MV-4-11 (cell line): ENCODE data around the gene FAM78B.

Experiments used
- DNase-seq: peaks from one replicate; lab custom pipeline; 2025; lab: John Stamatoyannopoulos, UW

Gene FAM78B

GRCh38 chr1:166164646-166164994 lies 2.2 kb downstream of the FAM78B start:
- DNase-seq = no peak

- DNase-seq = no peak
Measured at GRCh38 chr1:166159656-166160055, 7.1 kb downstream of the FAM78B start.

- DNase-seq = no peak
Measured at GRCh38 chr1:166156674-166157073, 10.1 kb downstream of the FAM78B start.

- no peak for DNase-seq
Measured at GRCh38 chr1:166155108-166155507, 11.7 kb downstream of the FAM78B start.

GRCh38 chr1:166153525-166154314 lies 13.1 kb downstream of the FAM78B start:
- no peak for DNase-seq

GRCh38 chr1:166152978-166153377 lies 13.8 kb downstream of the FAM78B start:
- DNase-seq = no peak

DNA sequence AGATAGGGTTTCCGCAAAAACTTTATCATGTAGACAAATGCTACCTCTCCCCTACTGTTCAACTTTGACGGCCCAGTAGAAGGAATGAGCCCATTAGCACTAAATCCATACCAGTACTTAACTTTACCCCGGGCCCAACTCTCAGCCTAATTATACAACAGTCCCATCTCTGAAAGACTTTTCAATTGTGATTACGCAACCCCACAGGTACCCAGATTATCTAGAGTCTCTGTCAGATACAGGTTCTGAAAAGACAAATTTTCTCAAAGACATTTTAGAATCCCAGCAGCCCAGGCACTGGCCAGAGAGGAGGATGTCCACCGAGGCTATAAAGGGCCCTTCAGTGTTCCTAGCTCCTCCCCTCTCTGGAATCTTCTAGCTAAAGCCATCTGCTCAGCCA lies 15.0 kb downstream of the FAM78B start:
- DNase-seq = no peak

GRCh38 chr1:166145499-166145898 lies 21.3 kb downstream of the FAM78B start:
- no peak for DNase-seq

- DNase-seq = no peak
Measured at GRCh38 chr1:166141969-166142368, 24.8 kb downstream of the FAM78B start.

GRCh38 chr1:166140251-166140650 lies 26.6 kb downstream of the FAM78B start:
- no peak for DNase-seq

GRCh38 chr1:166139735-166140134 lies 27.1 kb downstream of the FAM78B start:
- DNase-seq = no peak

- DNase-seq = no peak
Measured at GRCh38 chr1:166136699-166137401, 30.0 kb downstream of the FAM78B start.

GRCh38 chr1:166136222-166136621 lies 30.6 kb downstream of the FAM78B start:
- no peak for DNase-seq

- DNase-seq = no peak
Measured at GRCh38 chr1:166133857-166134256, 32.9 kb downstream of the FAM78B start.

DNA sequence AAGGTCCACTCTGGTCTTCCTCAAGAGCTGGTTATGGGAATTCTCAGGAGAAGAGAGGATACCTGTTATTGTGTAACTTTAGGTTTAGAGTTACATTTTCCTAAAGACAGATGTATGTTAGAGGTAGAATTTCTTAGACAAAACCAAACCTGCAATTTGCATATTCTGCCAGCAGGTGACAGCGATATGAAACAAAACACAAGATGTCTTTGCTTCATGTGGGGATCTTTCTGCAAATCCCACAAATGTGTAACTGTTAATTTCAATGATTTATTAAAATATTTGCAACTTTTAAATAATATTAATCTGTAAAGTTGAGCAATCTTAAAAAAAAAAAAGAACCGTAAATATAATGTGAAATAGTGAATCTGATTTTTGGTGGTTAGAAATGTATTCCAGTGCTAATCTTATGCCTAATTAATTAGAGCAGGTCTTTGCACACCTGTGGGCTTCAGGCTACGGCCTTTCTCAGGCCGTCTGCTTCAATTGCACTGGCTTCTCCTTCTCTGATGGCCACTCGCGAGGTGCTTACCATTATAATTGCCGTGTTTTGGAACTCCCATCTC lies 33.4 kb downstream of the FAM78B start:
- peak; percentile 14 for DNase-seq

GRCh38 chr1:166132496-166132895 lies 34.3 kb downstream of the FAM78B start:
- no peak for DNase-seq

DNA sequence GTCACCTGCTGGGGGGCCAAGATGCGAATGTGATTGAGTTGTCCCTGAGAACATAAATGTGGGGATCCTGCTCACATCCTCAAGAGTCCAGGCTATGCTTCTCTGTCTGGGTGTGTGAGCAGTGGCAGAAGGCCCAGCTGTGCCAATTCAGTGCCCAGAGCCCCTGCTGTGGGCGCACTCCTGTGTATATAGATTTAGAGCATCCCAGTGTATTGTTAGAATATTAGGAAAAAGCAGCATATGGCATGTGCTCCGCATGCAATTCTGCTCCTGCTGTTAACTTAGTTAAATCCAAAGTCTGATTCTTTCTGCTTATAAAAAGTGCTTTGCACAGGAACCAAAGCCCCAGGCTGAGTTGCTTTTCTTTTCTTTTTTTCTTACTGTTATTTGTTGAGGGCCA lies 37.8 kb downstream of the FAM78B start:
- no peak for DNase-seq

DNA sequence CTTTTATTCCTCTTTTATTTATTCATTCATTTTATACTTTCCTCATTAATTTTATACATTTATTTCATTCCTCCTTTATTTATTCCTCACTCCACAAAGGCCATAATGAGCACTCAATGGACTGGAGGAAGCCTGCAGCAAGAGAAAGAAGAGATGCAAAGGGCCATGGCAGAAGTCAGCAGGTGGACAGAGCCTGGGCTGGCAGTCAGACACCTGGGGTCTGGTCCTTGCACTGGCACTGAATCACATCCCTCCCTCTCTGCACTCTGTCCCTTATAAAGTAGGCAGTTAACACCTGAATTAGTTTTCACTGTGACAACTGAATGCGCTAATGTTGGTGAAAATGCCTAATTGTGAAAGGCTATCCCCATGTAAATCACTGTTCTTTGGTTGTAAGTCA lies 38.6 kb downstream of the FAM78B start:
- DNase-seq = no peak

DNA sequence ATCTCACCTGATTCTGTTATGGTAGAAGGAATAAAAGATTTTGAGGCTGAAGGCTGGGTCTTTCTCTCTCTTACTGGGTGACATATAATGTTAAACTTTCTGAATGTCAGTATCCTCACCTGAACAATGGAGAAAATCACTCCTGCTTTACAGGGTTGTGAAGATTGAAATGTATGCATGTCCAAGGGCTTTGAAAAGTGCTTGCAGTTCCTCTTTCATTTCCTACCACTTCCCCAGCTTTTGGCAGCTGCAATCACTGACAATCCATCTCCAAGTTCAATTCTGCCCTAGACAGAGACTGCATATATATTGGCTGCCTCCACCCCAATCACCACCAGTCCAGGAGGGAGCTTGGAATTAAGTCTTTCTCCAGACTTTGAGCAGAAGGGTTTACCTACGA lies 39.8 kb downstream of the FAM78B start:
- DNase-seq = peak; percentile 57

DNA sequence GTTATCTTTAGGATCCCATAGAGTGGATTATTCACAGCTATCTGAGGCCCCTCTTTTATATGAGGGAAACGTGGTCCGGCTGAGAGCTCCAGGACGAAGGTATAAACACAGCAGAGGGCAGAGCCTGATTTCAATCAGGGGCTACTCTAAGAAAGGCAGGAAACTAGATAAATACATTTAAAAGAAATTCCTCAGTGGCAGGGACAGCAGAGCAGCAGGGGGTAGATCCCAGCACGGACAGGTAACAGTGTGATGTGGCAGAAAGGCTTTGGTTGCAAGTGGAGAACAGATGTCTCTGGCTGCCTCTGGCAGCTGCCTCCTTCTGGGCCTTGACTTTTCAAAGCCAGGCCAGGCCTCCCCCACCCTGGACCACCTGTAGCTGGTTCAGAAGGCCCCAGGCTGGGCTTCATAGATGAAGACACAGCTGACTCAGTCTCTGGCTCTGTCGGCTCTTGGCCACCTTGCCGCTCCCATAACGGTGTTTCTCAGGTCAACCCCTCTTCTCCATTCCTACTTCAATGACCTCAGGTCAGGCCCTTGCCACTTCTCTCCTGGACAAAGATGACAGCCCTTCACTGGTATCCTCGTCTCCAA lies 43.8 kb downstream of the FAM78B start:
- no peak for DNase-seq

GRCh38 chr1:166121010-166121409 lies 45.8 kb downstream of the FAM78B start:
- no peak for DNase-seq

DNA sequence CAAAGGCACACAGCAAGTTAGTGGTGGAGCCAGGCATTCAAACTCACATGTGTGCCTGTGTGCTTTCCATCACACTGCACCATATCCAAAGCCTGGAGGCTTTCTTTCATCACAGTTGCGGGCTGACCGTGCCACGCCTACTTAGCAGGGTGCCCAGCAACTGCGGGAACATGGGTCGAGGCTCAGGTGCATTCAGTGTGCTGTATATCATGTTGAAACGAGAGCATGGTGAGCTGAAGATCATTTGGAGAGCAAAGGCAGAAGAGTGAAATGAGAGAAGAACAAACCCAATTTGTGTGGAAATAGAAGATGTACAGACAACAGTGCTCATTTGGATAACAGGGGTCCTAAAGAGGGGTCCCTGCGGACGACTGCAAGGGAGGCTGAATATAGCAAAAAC lies 46.5 kb downstream of the FAM78B start:
- no peak for DNase-seq

DNA sequence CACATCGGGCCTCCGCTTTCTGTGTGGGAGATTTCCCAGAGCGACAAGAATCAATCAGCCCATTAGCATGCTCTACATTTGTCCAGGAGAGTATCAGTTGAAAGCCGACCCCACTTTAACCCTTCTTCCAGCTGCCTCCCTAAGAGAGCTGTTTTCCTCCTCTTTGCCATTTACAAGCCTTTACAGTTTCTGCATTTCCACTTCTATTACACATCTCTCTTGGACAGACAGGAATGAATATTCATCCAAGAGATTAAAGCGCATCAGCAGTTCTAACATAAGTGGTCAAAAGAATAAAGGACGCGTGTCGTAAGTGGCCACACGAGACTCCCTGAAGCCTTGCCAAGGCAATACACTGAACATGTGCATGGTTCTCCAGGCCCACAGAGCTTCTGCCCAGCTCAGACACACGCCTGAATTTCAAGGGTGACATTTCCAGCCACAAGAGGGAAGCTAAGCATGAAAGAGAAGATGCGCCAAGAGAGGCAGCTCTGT lies 47.3 kb downstream of the FAM78B start:
- no peak for DNase-seq
